K562 (cell line): ENCODE measurements around the gene TBL2. TPM values are rescaled to one million over a fixed set of nuclear protein-coding genes. Genes with fewer than 3 reads are reported as not detected.

Experiments used
- BACH1 ChIP-seq: fragments of 200-800 bp; sonication (Bioruptor generic); IDR thresholded peaks from 2 replicates; pipeline ENCODE4 v1.6.1; 2016; ENCODE audit warnings: missing genetic modification characterization, missing compliant biosample characterization
- BRF2 ChIP-seq: IDR thresholded peaks from 3 replicates; pipeline ENCODE4 v1.6.1; 2011; ENCODE audit warnings: borderline replicate concordance, mild to moderate bottlenecking; ENCODE audit not compliant: insufficient read length, insufficient read depth
- CBX5 ChIP-seq: IDR thresholded peaks from 2 replicates; pipeline ENCODE4 v1.6.1; 2014; ENCODE audit warnings: low read depth, borderline replicate concordance
- CEBPG ChIP-seq, 3 experiments: fragments of 200-800 bp in 1 of 3; sonication (Bioruptor generic) in 1 of 3; sonication (generic) in 1 of 3; formaldehyde crosslinking in 1 of 3; IDR thresholded peaks in 2 of 3; conservative IDR thresholded peaks in 1 of 3; 2 replicates each; pipeline versions ENCODE4 v1.6.1 to v1.8.0; 2016 to 2022; ENCODE audit warnings: missing compliant biosample characterization in 2 of 3, missing genetic modification characterization in 2 of 3, mild to moderate bottlenecking in 1 of 3, missing genetic modification reagents in 1 of 3
- ETS1 ChIP-seq: conservative IDR thresholded peaks from 2 replicates; pipeline ENCODE4 v1.6.1; 2011; ENCODE audit warnings: low read depth, mild to moderate bottlenecking, low read length; ENCODE audit not compliant: control insufficient read depth
- GABPB1 ChIP-seq: sonication (generic); formaldehyde crosslinking; IDR thresholded peaks from 2 replicates; pipeline ENCODE4 v1.8.0; 2022; ENCODE audit warnings: mild to moderate bottlenecking, missing genetic modification reagents
- POLR2AphosphoS2 ChIP-seq: IDR thresholded peaks from 2 replicates; pipeline ENCODE4 v1.6.1; 2012; ENCODE audit warnings: low read length, improper control_type of control experiment
- RBM17 ChIP-seq: fragments of 200-400 bp; formaldehyde crosslinking; IDR thresholded peaks from 2 replicates; pipeline ENCODE4 v1.6.1; 2017; ENCODE audit warnings: low read depth, mild to moderate bottlenecking, low read length, borderline replicate concordance
- RNF219 ChIP-seq: fragments of 250-450 bp; sonication (Bioruptor Pico); IDR thresholded peaks from 2 replicates; pipeline ENCODE4 v1.5.0; 2022; ENCODE audit warnings: mild to moderate bottlenecking
- ZBTB33 ChIP-seq: sonication (generic); formaldehyde crosslinking; IDR thresholded peaks from 2 replicates; pipeline ENCODE4 v1.8.1; 2023; ENCODE audit warnings: mild to moderate bottlenecking, missing genetic modification reagents
- ZC3H4 ChIP-seq: sonication (generic); formaldehyde crosslinking; IDR thresholded peaks from 2 replicates; pipeline ENCODE4 v1.9.0; 2021; ENCODE audit warnings: missing genetic modification reagents, borderline replicate concordance
- ZNF561 ChIP-seq: fragments of 450-650 bp; formaldehyde crosslinking; conservative IDR thresholded peaks from 2 replicates; pipeline ENCODE4 v1.4.0; 2020; ENCODE audit warnings: mild to moderate bottlenecking, moderate library complexity
- ZNF699 ChIP-seq: fragments of 250-450 bp; sonication (Bioruptor Pico); IDR thresholded peaks from 2 replicates; pipeline ENCODE4 v1.8.0; 2021; ENCODE audit warnings: mild to moderate bottlenecking, moderate library complexity; ENCODE audit not compliant: insufficient replicate concordance
- polyA plus RNA-seq, 8 experiments: library from polyadenylated mRNA; depleted of rRNA in 4 of 8; stranded (reverse) in 5 of 8; unstranded in 3 of 8; fragments of >200 nt; fragmentation: Nextera tagmentation in 2 of 8; fragmentation: Illumina TruSeq in 1 of 8; extraction: Ambion mirVana in 2 of 8; extraction: Trizol in 1 of 8; gene quantifications; 2 replicates each; pipeline versions ENCODE4 v1.2.1 to v1.2.3, GENCODE V29; 2011 to 2014; ENCODE audit warnings: inconsistent platforms in 1 of 8, missing spikeins in 1 of 8
- total RNA-seq, 7 experiments: library from RNA; depleted of rRNA in 6 of 7; stranded (reverse); fragments of >200 nt in 6 of 7; fragmentation: Illumina TruSeq in 2 of 7; extraction: Trizol in 2 of 7; gene quantifications; 2 replicates each; pipeline versions ENCODE4 v1.2.1 to v1.2.3, GENCODE V29; 2011 to 2021; ENCODE audit warnings: low replicate concordance in 1 of 7
- TF ChIP-seq, protein P1 (sequence below): sonication (generic); formaldehyde crosslinking; IDR thresholded peaks from 2 replicates; pipeline ENCODE4 v1.8.0; 2023; ENCODE audit warnings: mild to moderate bottlenecking, missing genetic modification reagents
- TF ChIP-seq, protein P2 (sequence below): fragments of 450-650 bp; formaldehyde crosslinking; IDR thresholded peaks from 2 replicates; pipeline ENCODE4 v1.4.0; 2022; ENCODE audit warnings: mild to moderate bottlenecking, moderate library complexity

The TBL2 gene
- total and polyA plus RNA-seq, 9 of the 15 experiments (the other 6 are each of a cell fraction or from before 2014, with no cell fraction given): 2.5 to 123 (median 49.2) TPM

- no peak for TF ChIP-seq BACH1 (tag)
- TF ChIP-seq, protein P1, sequence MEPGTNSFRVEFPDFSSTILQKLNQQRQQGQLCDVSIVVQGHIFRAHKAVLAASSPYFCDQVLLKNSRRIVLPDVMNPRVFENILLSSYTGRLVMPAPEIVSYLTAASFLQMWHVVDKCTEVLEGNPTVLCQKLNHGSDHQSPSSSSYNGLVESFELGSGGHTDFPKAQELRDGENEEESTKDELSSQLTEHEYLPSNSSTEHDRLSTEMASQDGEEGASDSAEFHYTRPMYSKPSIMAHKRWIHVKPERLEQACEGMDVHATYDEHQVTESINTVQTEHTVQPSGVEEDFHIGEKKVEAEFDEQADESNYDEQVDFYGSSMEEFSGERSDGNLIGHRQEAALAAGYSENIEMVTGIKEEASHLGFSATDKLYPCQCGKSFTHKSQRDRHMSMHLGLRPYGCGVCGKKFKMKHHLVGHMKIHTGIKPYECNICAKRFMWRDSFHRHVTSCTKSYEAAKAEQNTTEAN (CRISPR knock-in tag): no peak
- no peak for TF ChIP-seq ZNF561
- no peak for TF ChIP-seq RNF219
- TF ChIP-seq CBX5: no peak
- no peak for TF ChIP-seq ZBTB33 (CRISPR knock-in tag)
- no peak for TF ChIP-seq ZNF699
- no peak for TF ChIP-seq BRF2
- TF ChIP-seq RBM17: no peak
- peak; percentile 84 for TF ChIP-seq GABPB1 (CRISPR knock-in tag)
- TF ChIP-seq, protein P2, sequence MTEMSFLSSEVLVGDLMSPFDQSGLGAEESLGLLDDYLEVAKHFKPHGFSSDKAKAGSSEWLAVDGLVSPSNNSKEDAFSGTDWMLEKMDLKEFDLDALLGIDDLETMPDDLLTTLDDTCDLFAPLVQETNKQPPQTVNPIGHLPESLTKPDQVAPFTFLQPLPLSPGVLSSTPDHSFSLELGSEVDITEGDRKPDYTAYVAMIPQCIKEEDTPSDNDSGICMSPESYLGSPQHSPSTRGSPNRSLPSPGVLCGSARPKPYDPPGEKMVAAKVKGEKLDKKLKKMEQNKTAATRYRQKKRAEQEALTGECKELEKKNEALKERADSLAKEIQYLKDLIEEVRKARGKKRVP (CRISPR knock-in tag): peak; percentile 38; the same call in 1 of the 2 replicates
- TF ChIP-seq POLR2AphosphoS2: no peak
- TF ChIP-seq ETS1: no peak; the same call in none of the 2 replicates
- 0 out of 2 replicates have a peak, but pooled peaks have one; percentile 67 for TF ChIP-seq ZC3H4
- peak; percentile 69; the same call in 1 of the 2 replicates for TF ChIP-seq CEBPG (CRISPR knock-in tag; IDR thresholded peaks at IDR 0.05)
- no peak for TF ChIP-seq CEBPG (tag; conservative IDR thresholded peaks at IDR 0.05 in 1 of 2, IDR thresholded peaks at IDR 0.05 in 1 of 2)
These were observed 56.1 kb downstream of the TBL2 start, which contains the start of gene BAZ1B (continued) for GRCh38 chr7:73522105-73522872.
